Activated CD4-positive, alpha-beta T cell treated with anti-CD3 and anti-CD28 coated beads, Interleukin-2, amount 10 ng/mL, durations not matched to agents 24 days and 14 days (primary cell): Measurements from ENCODE around the gene ZNF568. TPM values are rescaled to one million over a fixed set of nuclear protein-coding genes. Genes with fewer than 3 reads are reported as not detected.

Experiments
- DNase-seq: peaks from one replicate; pipeline ENCODE4 v3.0.0; 2022
- H3K27ac Mint-ChIP-seq: one replicate; pipeline ENCODE4 v1.8.0; 2022; ENCODE audit warnings: mild to moderate bottlenecking, mixed read lengths
- H3K27me3 Mint-ChIP-seq: one replicate; pipeline ENCODE4 v1.8.0; 2022; ENCODE audit warnings: mixed read lengths
- H3K36me3 Mint-ChIP-seq: one replicate; pipeline ENCODE4 v1.8.0; 2022; ENCODE audit warnings: low read depth, mild to moderate bottlenecking, mixed read lengths
- H3K4me1 Mint-ChIP-seq: one replicate; pipeline ENCODE4 v1.8.0; 2021; ENCODE audit warnings: mixed read lengths
- H3K4me3 Mint-ChIP-seq: one replicate; pipeline ENCODE4 v1.8.0; 2022; ENCODE audit warnings: mild to moderate bottlenecking, moderate library complexity, mixed read lengths
- H3K9me3 Mint-ChIP-seq: one replicate; pipeline ENCODE4 v1.8.0; 2021; ENCODE audit warnings: mixed read lengths
- intact Hi-C: fragments of 100-400 bp; cut with micrococcal nuclease; formaldehyde crosslinking; loops from one replicate; pipeline ENCODE4 v1.15.1; 2023
- total RNA-seq: library from RNA; stranded (reverse); gene quantifications from 2 replicates; pipeline ENCODE4 v1.2.3, GENCODE V29; 2022

The ZNF568 gene
- total RNA-seq, 1 donor from 2014 or later: 4.4 TPM

DNA sequence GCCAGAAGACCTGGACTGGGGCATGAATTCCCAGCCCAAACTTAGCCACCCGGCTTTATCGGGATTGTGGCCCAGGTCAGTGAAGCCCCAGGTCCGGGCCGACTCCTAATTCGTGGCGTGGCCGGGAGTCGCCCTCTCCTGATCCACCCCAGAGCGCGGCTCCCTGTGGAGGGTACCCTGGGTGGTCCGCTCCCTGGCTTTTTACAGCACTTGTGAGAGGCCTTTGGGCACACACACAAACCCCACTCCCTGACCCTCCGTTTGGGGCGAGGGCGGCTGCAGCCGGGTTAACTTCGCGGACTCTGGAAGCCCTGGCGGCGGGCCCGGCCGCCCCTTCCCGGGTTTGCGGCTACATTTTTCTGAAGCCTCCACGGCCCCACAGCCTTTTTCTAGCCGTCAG is 56.4 kb downstream of the ZNF568 start:
- Mint-ChIP-seq H3K9me3 (peaks cover 13% of the 10 kb centered on the region), H3K27ac (no peak overlapping the region), H3K36me3 (peaks cover 24% of the 10 kb centered on the region), H3K4me1 (peaks cover 12% of the 10 kb centered on the region), H3K27me3 (no peaks in the 10 kb centered on the region), H3K4me3 (peak overlapping the region; percentile 99)
- intact Hi-C loops: loop anchor here (2.0 to 10.0 kb wide), 5 partner anchors 56 to 495 kb away; partner anchors contain the start of genes ZNF345, ZNF383, ZNF568 and ZNF569
- no peak for DNase-seq

DNA sequence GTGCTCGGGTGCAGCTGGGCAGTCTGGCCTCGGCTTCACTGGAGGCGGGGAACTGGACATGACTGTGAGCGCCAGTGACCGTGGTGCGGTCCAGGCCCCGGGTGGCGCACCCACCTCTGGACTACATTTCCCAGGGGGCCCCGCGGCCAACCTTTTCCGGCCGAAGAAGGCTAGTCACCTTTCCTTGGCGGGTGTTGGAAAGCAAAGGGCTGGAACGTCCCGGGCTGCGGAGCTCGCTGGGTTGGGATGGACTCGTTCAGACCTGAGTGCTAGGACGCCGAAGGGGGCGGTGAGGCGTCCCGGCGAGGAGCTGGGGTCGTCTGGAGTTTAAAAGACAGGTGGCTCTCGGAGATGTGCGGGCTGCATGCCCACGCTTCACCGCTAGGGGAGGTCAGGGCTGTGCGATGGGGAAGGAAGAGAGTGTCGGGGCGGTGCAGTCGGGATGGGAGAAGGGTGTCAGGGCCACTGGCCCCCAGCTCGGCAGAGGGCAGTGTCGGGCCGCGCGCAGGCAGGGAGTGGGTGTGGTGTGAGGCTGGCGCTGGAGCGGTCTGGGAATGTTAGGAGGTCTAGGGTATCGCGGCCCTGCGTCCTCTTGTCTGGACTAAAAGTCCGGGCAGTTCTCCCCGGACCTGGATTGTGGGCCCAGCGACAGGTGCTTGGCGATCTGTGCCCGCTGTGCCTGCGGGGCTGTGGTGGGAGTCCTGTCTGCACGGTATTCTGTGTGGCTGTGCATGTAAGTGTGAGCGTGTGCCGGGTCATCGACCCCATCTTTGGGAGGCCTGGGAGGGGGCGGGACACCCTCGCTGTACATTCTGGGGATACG is 57.1 kb downstream of the ZNF568 start:
- intact Hi-C loops: loop anchor here (1.0 to 10.0 kb wide), 8 partner anchors 56 to 494 kb away; partner anchors contain the start of genes ZNF345, ZNF383, ZNF420 and ZNF527
- H3K36me3 Mint-ChIP-seq: peaks cover 30% of the 10 kb centered on the region
- no peaks in the 10 kb centered on the region for H3K27me3 Mint-ChIP-seq
- peak; percentile 92 for DNase-seq
- H3K9me3 Mint-ChIP-seq: peaks cover 18% of the 10 kb centered on the region
- peak overlapping the region; percentile 99 for H3K4me3 Mint-ChIP-seq
- H3K27ac Mint-ChIP-seq: peak overlapping the region; percentile 92
- H3K4me1 Mint-ChIP-seq: peaks cover 12% of the 10 kb centered on the region

DNA sequence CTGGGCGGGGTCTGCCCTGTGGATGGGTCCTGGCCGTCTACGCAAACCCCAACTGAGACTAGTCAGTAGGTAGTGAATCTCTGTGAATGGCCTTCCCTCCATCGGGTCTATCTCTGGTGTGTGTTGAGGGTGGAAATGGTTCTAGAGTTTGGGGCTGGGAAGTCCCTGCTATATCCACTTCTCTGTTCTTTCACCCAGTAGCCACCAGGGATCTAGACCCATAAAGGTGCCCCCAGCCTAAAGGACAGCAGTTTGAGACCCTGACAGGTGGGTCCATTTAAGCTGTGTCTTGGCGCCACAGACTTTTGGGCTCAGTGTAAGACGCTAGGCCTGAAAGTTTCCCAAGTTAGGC is 57.7 kb downstream of the ZNF568 start:
- Mint-ChIP-seq H3K4me3 (peak overlapping the region; percentile 99), H3K9me3 (peaks cover 22% of the 10 kb centered on the region), H3K27ac (peak overlapping the region; percentile 92), H3K4me1 (peaks cover 12% of the 10 kb centered on the region), H3K36me3 (peaks cover 35% of the 10 kb centered on the region), H3K27me3 (no peaks in the 10 kb centered on the region)
- intact Hi-C loops: loop anchor here (1.0 to 10.0 kb wide), 8 partner anchors 57 to 493 kb away; partner anchors contain the start of genes ZNF345, ZNF383, ZNF420 and ZNF527
- no peak for DNase-seq

DNA sequence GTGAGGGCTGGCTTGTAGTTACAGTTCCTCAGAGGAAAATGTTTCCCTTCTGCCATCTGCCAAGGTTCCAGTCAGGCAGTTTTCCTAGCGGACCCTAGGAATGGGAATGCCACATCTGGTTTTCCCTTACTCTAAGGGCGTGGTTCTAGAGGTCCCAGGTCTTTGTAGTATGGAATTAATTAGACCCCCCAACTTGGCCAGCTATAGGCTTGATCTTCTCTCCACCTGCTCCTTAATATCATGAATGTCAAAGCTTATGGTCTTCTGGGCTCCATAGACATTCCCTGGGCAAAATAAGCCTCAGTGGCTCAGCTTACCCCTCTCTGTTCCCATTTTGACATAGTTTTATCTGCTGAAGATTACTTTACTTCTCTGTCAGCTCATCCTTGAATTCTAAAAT is 70.0 kb downstream of the ZNF568 start:
- Mint-ChIP-seq H3K27ac (no peak overlapping the region), H3K36me3 (peaks cover 14% of the 10 kb centered on the region), H3K4me3 (no peak overlapping the region), H3K9me3 (peaks cover 46% of the 10 kb centered on the region), H3K27me3 (no peaks in the 10 kb centered on the region), H3K4me1 (no peaks in the 10 kb centered on the region)
- no peak for DNase-seq
- intact Hi-C loops: no loop called here

DNA sequence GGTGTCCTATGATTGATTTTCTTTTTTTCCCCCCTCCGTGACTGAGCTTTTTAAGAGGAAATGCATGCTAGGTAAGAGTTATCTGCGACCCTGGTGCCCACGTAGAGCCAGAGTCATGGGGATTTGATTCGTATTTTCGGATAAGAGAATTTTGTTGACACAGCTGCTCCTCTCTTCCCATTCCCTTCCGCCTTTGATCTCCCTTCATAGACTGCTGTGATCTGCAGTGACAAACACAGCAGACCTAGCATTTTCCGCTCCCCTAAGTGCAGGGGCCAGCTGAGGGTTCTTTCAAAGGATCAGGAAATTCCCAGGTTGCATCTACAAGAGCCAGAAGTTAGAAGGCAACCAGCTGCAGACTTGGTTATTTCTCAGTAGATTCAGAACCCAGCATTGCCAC is 70.5 kb downstream of the ZNF568 start:
- no peak overlapping the region for H3K27ac Mint-ChIP-seq
- H3K27me3 Mint-ChIP-seq: no peaks in the 10 kb centered on the region
- H3K36me3 Mint-ChIP-seq: peaks cover 17% of the 10 kb centered on the region
- intact Hi-C loops: no loop called here
- no peak overlapping the region for H3K4me3 Mint-ChIP-seq
- no peaks in the 10 kb centered on the region for H3K4me1 Mint-ChIP-seq
- DNase-seq: no peak
- peaks cover 50% of the 10 kb centered on the region for H3K9me3 Mint-ChIP-seq

DNA sequence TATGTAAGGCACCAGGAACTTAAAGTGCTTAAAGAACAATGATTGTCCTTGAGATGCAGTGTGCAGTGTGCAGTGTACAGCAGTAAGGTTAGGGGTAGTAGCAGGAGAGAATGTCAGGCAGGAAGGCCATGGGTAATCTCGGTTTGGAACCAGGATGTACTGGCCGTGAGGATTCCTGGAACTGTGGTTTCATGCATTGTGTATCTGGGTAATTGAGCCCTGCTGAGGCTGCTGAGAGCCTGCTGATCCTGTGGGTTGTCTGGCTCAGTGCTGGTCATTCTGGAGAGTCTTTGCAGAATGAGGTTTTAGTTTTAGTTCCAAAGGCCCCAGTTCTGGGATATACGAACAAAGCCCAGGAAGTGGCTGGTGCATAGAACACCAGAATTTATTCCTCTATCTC is 71.0 kb downstream of the ZNF568 start:
- H3K9me3 Mint-ChIP-seq: peaks cover 53% of the 10 kb centered on the region
- H3K27ac Mint-ChIP-seq: no peak overlapping the region
- H3K27me3 Mint-ChIP-seq: no peaks in the 10 kb centered on the region
- no peak for DNase-seq
- peaks cover 16% of the 10 kb centered on the region for H3K36me3 Mint-ChIP-seq
- no peak overlapping the region for H3K4me3 Mint-ChIP-seq
- intact Hi-C loops: no loop called here
- H3K4me1 Mint-ChIP-seq: no peaks in the 10 kb centered on the region

DNA sequence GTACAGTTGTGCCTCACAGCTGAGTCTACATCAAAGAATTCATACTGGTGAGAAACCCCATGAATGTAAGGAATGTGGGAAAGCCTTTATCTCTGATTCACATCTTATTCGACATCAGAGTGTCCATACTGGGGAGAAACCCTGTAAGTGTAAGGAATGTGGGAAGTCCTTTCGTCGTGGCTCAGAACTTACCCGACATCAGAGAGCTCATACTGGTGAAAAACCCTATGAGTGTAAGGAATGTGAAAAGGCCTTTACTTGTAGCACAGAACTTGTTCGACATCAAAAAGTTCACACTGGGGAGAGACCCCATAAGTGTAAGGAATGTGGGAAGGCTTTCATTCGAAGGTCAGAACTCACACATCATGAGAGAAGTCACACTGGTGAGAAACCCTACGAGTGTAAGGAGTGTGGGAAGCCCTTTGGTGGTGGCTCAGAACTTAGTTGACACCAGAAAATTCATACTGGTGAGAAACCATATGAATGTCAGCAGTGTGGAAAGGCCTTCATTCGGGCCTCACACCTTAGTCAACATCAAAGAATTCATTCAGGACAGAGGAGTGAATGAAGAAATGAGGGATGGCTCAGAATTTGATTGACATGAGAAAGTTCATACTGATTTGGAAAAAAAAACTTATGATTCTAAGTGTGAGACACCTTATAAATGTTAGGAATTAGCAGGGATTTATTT is 81.2 kb downstream of the ZNF568 start:
- Mint-ChIP-seq H3K27ac (no peak overlapping the region), H3K4me1 (no peaks in the 10 kb centered on the region), H3K36me3 (peaks cover 44% of the 10 kb centered on the region), H3K4me3 (no peak overlapping the region), H3K9me3 (peaks cover 31% of the 10 kb centered on the region), H3K27me3 (no peaks in the 10 kb centered on the region)
- intact Hi-C loops: no loop called here
- DNase-seq: no peak

DNA sequence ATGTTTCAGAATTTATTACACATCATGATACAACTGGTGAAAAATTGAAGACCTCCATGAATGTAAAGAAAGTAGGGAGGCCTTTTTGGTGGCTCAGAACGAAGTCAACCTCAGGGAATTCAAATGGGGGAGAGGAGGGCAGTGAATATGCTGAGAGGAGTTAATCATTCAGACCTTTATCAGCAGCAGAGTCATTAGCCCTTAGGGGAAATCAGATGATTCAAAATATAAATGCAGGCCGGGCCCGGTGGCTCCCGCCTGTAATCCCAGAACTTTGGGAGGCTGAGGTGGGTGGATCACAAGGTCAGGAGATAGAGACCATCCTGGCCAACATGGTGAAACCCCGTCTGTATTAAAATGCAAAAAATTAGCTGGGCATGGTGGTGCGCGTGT is 81.7 kb downstream of the ZNF568 start:
- intact Hi-C loops: no loop called here
- Mint-ChIP-seq H3K36me3 (peaks cover 40% of the 10 kb centered on the region), H3K27me3 (no peaks in the 10 kb centered on the region), H3K4me1 (no peaks in the 10 kb centered on the region), H3K9me3 (peaks cover 28% of the 10 kb centered on the region), H3K27ac (no peak overlapping the region), H3K4me3 (no peak overlapping the region)
- DNase-seq: no peak

DNA sequence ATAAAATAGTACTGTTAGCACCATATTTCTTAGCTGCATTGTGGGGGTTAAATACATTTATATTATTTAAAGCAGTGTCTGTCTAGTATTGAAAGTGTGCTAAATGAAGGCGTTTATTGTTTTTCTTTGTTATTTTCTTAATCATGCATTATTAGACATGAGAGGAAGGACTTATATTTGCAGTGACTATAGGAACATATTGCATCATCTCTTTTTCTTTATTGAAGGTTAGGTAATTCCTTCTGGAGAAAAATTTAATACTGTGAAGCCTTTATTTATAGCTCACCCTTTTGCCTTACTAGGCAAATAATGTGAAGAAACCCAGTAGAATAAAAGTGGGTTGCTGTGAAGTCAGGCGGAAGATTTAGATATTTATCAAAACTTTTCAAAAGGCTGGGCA is 83.2 kb downstream of the ZNF568 start:
- Mint-ChIP-seq H3K27ac (no peak overlapping the region), H3K36me3 (peaks cover 30% of the 10 kb centered on the region), H3K9me3 (peaks cover 19% of the 10 kb centered on the region), H3K4me3 (no peak overlapping the region), H3K27me3 (no peaks in the 10 kb centered on the region), H3K4me1 (no peaks in the 10 kb centered on the region)
- no peak for DNase-seq
- intact Hi-C loops: no loop called here

DNA sequence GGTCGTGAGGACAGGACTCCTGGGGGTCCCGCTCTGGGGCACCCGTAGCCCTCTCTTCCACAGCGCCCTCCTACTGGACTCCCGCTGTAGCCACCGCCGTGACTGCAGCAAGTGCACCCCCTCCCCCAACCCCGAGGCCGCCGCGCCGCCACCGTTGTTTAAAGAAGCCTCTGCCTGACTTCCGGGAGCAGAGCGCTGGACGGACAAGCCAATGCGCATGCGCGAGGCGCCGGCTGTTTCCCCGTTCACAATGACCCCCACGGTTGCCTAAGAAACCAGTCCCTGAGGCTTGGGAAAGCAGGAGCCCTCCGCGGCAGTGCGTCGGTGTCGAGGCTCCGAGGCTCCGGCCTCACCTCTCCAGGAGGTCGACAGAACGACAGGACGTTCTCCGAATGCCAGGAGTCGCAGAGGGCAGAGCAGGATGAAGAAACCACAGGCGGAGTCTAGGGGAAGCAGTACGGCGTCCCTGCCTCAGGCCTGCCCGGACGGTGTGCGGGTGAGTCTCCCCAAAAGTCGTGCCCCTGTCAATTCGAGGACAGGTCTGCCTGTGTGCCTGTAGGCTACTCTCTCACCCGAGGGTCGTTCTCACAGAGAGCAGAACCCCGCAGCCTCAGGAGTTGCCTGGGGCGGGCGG is 91.6 kb downstream of the ZNF568 start:
- H3K4me3 Mint-ChIP-seq: peak overlapping the region; percentile 82
- intact Hi-C loops: no loop called here
- DNase-seq: peak; percentile 82
- H3K4me1 Mint-ChIP-seq: peaks cover 2% of the 10 kb centered on the region
- H3K27me3 Mint-ChIP-seq: no peaks in the 10 kb centered on the region
- H3K27ac Mint-ChIP-seq: peak overlapping the region; percentile 80
- peaks cover 7% of the 10 kb centered on the region for H3K36me3 Mint-ChIP-seq
- H3K9me3 Mint-ChIP-seq: peaks cover 20% of the 10 kb centered on the region

DNA sequence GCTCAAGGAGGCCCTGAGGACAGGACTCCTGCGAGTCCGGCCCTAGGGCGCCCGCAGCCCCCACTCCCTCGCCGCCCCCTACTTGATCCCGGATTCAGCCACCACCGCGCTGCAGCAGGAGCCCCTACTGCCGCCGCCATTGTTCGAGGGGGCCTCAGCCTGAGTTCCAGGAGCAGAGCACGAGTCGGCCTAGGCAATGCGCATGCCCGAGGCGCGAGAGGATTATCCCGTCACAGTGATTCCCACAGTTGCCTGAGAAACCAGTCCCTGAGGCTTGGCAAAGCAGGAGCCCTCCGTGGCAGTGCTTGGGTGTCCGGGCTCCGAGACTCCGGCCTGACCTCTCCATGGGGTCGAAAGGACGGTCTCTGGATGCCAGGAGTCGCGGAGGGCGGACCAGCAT is 93.7 kb downstream of the ZNF568 start:
- H3K4me1 Mint-ChIP-seq: peaks cover 2% of the 10 kb centered on the region
- intact Hi-C loops: no loop called here
- peaks cover 21% of the 10 kb centered on the region for H3K9me3 Mint-ChIP-seq
- no peak overlapping the region for H3K27ac Mint-ChIP-seq
- H3K27me3 Mint-ChIP-seq: no peaks in the 10 kb centered on the region
- H3K36me3 Mint-ChIP-seq: peaks cover 9% of the 10 kb centered on the region
- H3K4me3 Mint-ChIP-seq: no peak overlapping the region
- no peak for DNase-seq

DNA sequence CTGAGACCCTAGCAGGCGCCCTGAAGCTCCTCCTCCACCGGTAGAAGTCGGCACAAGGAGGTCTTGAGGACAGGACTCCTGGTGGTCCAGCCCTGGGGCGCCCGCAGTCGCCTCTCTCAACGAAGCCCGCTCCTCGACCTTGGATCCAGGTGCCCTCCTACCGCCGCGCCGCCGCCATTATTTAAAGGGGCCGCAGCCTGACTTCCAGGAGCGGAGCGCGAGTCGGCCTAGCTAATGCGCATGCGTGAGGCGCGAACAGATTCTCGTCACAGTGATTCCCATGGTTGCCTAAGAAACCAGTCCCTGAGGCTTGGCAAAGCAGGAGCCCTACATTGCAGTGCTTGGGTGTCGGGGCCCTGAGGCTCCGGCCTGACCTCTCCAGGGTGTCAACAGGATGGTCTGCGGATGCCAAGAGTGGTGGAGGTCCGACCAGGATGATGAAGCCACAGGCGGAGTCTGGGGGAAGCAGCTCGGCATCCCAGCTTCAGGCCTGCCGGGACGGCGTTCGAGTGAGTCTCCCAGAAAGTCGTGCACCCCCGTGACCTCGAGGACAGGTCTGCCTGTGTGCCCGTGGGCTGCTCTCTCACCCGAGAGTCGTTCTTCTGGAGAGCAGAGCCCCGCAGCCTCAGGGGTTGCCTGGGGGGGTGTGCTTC is 96.1 kb downstream of the ZNF568 start:
- intact Hi-C loops: no loop called here
- no peak for DNase-seq
- Mint-ChIP-seq H3K36me3 (peaks cover 9% of the 10 kb centered on the region), H3K27me3 (no peaks in the 10 kb centered on the region), H3K4me3 (no peak overlapping the region), H3K9me3 (peaks cover 25% of the 10 kb centered on the region), H3K4me1 (peaks cover 2% of the 10 kb centered on the region), H3K27ac (no peak overlapping the region)

DNA sequence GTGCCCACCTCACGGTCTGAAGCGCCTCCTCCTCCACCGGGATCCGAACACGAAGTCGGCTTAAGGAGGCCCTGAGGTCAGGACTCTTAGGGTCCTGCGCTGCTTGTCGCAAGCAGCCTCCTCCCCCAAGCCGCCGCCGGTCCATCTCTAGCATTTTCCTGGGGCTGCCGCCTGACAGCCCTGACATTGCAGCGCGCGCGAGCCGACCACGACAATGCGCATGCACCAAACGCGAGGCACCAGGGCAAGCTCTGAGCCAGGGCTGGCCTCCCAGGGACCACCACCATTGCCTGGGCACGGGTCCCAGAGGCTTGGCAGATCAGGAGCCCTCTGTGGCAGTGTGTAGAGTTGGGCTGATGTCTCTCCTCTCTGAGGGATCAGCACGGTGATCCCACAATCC is 98.3 kb downstream of the ZNF568 start:
- Mint-ChIP-seq H3K27me3 (no peaks in the 10 kb centered on the region), H3K36me3 (peaks cover 7% of the 10 kb centered on the region), H3K9me3 (peaks cover 22% of the 10 kb centered on the region), H3K27ac (no peak overlapping the region), H3K4me3 (no peak overlapping the region), H3K4me1 (no peaks in the 10 kb centered on the region)
- DNase-seq: no peak
- intact Hi-C loops: no loop called here
